IPS DF 4.7 (cell line): ENCODE results near the gene TAS2R43.
"Not testable (repeated sequence)": the region's sequence is repeated elsewhere in the genome, so short reads cannot be mapped to it uniquely, and the experiment has no call there.

ENCODE experiments used
- DNase-seq: peaks from one replicate; pipeline ENCODE4 v3.0.0-alpha.2; 2013; ENCODE audit warnings: low spot score; ENCODE audit errors: extremely low read depth

Gene TAS2R43

DNA sequence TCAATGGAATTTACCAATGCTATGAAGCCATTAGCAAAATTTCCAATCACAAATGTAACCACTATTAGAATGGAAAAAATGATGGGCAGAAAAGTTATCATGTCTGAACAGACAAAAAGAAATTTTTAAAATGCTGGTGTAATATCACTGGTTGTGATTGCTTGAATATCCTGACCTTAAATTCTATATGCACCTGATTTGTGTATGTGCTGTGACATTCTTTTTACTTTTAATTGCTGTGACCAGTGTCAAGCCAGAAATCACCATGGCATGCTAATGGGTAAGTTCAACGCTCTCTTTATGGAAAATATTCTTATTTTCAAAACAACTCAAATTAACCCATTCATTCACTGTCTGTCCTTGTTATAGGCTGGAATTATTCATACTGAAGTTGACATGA lies 29.9 kb downstream of the TAS2R43 start, which contains the start of gene TAS2R46:
TSS of gene TAS2R46 (minus strand) at position 101 of the 400 bp plus-strand sequence. CDS start at position 101, 0 bp downstream.
- DNase-seq: not testable (repeated sequence)

DNA sequence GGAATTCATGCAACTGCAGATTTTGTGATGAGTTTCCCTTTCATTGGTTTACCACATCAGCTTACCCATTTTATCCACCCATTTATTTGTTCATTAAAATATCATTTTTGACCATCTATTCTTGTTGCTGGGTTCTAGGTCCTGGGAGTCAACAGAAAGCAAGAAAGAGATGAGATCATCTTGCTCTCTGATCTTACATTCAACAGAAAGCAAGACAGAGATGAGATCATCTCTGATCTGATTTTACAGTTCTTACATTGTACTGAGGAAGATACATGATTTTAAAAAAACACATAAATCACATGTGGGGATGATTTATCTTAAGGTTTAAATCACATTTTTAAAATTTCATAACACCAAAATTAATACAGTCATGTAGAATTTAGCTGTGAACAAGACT lies 32.3 kb downstream of the TAS2R43 start:
- DNase-seq: no peak

DNA sequence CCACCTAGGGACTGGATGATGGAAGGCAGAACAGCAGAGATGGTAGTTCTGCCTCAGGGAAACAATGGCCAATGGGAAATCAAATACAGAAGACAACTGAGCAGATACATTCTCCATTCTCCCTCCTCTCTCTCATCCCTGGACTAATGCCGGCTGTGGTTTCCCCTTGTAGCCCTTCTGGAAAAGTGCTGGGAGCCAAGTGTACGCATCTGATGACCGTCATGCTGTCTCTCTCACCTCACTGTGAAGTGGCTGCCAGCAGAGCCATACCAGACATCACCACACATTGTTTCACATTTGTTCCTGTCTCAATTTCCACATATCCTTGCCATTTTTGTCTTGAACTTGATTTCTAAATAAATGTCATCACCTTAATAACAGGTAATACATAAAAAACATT lies 33.1 kb downstream of the TAS2R43 start:
- no peak for DNase-seq

DNA sequence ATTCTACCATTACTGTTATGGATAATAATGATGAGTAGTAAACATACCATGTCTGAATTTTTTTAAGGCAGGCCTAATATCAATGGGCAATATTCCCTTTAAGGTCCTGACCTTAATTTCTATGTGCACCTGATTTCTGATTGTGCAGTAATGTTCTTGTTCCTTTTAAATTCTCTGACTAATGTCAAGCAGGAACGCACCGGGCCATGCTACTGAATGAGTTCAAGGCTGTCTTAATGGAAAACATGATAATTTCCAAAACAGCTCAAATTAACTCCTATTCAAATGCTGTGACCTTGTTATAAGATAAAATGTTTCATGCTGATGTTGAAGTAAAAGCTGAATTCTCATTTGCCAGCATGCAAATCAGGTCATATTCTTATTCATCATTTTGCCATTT lies 36.8 kb downstream of the TAS2R43 start:
- DNase-seq: no peak

DNA sequence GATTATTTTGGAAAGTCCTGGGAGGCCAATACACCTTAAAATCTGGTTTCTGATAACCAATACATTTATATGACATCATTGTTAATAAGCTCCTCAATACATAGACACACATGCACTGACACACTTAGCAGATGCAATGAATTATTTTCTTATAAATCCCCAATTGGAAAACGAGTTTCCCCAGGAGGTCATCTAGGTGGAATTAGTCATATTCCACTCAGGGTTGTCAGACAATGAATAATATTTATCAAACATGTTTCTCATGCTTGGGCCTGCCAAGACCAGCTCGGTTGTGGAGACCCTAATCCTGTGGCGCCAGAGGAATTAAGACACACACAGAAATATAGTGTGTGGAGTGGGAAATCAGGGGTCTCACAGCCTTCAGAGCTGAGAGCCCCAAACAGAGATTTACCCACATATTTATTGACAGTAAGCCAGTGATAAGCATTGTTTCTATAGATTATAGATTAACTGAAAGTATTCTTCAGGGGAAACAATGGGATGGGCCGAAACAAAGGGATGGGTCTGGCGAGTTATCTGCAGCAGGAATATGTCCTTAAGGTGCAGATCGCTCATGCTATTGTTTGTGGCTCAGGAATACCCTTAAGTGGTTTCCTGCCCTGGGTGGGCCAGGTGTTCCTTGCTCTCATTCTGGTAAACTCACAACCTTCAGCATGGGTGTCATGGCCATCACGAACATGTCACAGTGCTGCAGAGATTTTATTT lies 42.1 kb downstream of the TAS2R43 start:
- not testable (repeated sequence) for DNase-seq

DNA sequence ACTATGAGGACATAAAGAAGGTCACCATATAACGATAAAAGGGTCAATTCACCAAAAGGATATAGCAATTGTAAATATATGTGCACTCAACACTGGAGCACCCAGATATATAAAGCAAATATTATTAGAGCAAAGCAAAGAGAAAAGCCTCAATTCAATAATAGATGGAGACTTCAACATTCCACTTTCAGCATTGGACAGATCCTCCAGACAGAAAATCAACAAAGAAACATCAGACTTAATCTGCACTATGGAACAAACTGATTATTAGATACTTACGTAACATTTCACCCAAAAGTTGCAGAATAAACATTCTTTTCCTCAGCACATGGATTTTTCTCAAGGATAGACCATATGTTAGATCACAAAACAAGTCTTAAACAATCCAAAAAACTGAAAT lies 50.7 kb downstream of the TAS2R43 start:
- DNase-seq: not testable (repeated sequence)
